Endothelial cell of umbilical vein (primary cell): ENCODE results near the gene OST4.

ENCODE experiments used
- EZH2 ChIP-seq: IDR thresholded peaks from 2 replicates; pipeline ENCODE4 v1.6.1; 2012; ENCODE audit warnings: borderline replicate concordance, low read depth, mild to moderate bottlenecking, moderate library complexity, low read length, inconsistent platforms; ENCODE audit not compliant: severe bottlenecking
- FOS ChIP-seq: IDR thresholded peaks from 2 replicates; pipeline ENCODE4 v1.6.1; 2011; ENCODE audit warnings: mild to moderate bottlenecking, low read length, moderate library complexity, borderline replicate concordance; ENCODE audit not compliant: insufficient read depth
- MAX ChIP-seq: IDR thresholded peaks from 2 replicates; pipeline ENCODE4 v1.6.1; 2011; ENCODE audit not compliant: insufficient read depth, insufficient read length
- MYC ChIP-seq: IDR thresholded peaks from one replicate; pipeline ENCODE4 v1.6.1; 2011; ENCODE audit warnings: mild to moderate bottlenecking, low read depth, low read length
- POLR2A ChIP-seq: IDR thresholded peaks from 2 replicates; pipeline ENCODE4 v1.6.1; 2012; ENCODE audit warnings: low read depth, mild to moderate bottlenecking, control low read depth, low read length
- POLR2AphosphoS5 ChIP-seq: IDR thresholded peaks from 2 replicates; pipeline ENCODE4 v1.6.1; 2012; ENCODE audit warnings: low read depth, mild to moderate bottlenecking, control low read depth, low read length, moderate library complexity; ENCODE audit not compliant: insufficient read depth
- TF ChIP-seq, protein P1 (sequence below), 2 donors: IDR thresholded peaks; 1 replicate in 1 of 2; 2 replicates in 1 of 2; pipeline ENCODE4 v1.5.1; 2011; ENCODE audit warnings: low read length in 2 of 2, mild to moderate bottlenecking in 2 of 2, moderate library complexity in 2 of 2, control low read depth in 1 of 2, inconsistent platforms in 1 of 2, low read depth in 1 of 2; ENCODE audit not compliant: insufficient read depth in 1 of 2; ENCODE audit errors: extremely low read depth in 1 of 2

DNA sequence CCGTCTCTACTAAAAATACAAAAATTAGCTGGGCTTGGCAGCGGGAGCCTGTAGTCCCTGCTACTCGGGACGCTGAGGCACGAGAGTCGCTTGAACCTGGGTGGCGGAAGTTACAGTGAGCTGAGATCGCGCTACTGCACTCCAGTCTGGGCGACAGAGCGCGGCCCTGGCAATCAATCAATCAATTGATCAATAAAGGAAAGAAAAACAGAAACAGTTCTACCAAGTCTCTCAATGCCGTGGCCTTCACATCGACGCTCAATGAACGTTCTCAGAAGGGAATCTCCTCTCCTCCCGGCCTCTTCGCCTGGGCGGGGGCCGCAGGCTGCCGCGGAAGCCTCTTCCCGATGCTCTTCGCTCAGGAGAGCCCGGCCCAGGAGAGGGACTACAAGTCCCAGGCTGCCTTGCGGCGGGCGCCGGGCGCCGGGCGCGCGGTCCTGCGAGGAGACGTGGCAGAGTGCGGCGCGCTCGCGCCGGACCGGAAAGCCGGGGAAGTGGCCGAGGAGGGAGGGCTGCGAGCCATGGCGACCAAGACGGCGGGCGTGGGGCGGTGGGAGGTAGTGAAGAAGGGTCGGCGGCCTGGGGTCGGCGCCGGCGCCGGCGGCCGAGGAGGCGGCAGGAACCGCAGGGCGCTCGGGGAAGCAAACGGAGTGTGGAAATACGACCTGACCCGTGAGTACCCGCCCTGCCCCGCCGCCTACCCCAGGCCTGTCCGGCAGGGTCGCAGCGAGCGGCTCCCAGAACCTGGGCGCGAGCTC lies 38.8 kb downstream of the OST4 start, which contains the start of gene TMEM214:
- TF ChIP-seq, protein P1, sequence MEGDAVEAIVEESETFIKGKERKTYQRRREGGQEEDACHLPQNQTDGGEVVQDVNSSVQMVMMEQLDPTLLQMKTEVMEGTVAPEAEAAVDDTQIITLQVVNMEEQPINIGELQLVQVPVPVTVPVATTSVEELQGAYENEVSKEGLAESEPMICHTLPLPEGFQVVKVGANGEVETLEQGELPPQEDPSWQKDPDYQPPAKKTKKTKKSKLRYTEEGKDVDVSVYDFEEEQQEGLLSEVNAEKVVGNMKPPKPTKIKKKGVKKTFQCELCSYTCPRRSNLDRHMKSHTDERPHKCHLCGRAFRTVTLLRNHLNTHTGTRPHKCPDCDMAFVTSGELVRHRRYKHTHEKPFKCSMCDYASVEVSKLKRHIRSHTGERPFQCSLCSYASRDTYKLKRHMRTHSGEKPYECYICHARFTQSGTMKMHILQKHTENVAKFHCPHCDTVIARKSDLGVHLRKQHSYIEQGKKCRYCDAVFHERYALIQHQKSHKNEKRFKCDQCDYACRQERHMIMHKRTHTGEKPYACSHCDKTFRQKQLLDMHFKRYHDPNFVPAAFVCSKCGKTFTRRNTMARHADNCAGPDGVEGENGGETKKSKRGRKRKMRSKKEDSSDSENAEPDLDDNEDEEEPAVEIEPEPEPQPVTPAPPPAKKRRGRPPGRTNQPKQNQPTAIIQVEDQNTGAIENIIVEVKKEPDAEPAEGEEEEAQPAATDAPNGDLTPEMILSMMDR (IDR thresholded peaks at IDR 0.05; ENCODE audit: extremely low read depth in 1 of 2, insufficient read depth in 1 of 2, low read depth in 1 of 2, low read length in 2 of 2), result no peak
- TF ChIP-seq POLR2A (peak; percentile 80), EZH2 (no peak), FOS (no peak), POLR2AphosphoS5 (peak; percentile 93), MAX (no peak), MYC (no peak)
